ENCODE measurements around the gene NUP54. TPM values are rescaled to one million over a fixed set of nuclear protein-coding genes. Genes with fewer than 3 reads are reported as not detected.

Gene NUP54
- total RNA-seq, 2 experiments from 2014 or later = 43.9 to 53.4 TPM

Other genes starting within 250 kb of the NUP54 start
- gene PPEF2, start 245.9 kb downstream of the NUP54 start, total RNA-seq = under 1 TPM; 0.10 to 0.21 TPM
- 10 to 100 TPM; 24.4 to 27.1 TPM for gene NAAA, start 207.4 kb downstream of the NUP54 start, total RNA-seq
- 10 to 100 TPM; 30.5 to 31.5 TPM for gene SDAD1, start 157.5 kb downstream of the NUP54 start, total RNA-seq
- under 1 TPM; 0.74 to 0.89 TPM for gene CXCL9, start 140.9 kb downstream of the NUP54 start, total RNA-seq
- gene CXCL10, start 124.9 kb downstream of the NUP54 start, total RNA-seq = under 1 TPM; 0.41 to 0.64 TPM
- not detected for gene CXCL11, start 112.3 kb downstream of the NUP54 start, total RNA-seq
- gene ART3, start 73.7 kb downstream of the NUP54 start, total RNA-seq = not detected
- gene SCARB2, start 65.4 kb upstream of the NUP54 start, total RNA-seq = 1 to 10 TPM; 5.4 to 7.8 TPM
- gene FAM47E, start 103.3 kb upstream of the NUP54 start, total RNA-seq = not detected
- gene STBD1, start 158.3 kb upstream of the NUP54 start, total RNA-seq = not detected